Measurements from ENCODE around the gene NFATC1.

Gene NFATC1

DNA sequence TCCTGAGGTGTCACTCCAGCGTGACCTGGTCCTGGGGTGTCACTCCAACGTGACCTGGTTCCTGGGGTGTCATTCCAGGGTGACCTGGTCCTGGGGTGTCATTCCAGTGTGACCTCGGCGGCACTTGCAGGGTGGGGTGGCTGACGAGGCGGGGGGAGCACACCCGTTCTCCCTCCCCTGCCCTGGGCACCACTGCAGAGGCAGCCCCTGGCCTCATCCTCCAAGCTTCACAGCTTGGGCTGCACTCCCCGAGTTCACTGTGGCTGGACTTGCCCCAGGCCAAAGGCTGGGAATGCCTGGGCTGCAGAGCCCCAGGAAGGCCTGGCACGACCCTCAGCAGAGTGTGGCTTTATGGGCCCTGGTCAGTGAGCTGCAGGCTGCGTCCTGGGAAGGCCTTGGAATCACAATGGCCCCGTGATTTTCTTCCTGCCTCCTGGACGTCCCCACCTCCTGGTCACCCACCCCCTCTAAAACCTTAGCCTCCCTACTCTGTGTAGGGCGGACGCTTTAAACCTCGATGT lies 88.3 kb downstream of the NFATC1 start:
- TF ChIP-seq CTCF (IDR thresholded peaks at IDR 0.05; ENCODE audit: low read depth, low read length, missing control alignments): no peak
- DNase-seq (ENCODE audit: extremely low read depth, low read depth): no peak
- no peak overlapping the region for H3K4me3 ChIP-seq (replicated peaks; ENCODE audit: low read depth, low read length)

DNA sequence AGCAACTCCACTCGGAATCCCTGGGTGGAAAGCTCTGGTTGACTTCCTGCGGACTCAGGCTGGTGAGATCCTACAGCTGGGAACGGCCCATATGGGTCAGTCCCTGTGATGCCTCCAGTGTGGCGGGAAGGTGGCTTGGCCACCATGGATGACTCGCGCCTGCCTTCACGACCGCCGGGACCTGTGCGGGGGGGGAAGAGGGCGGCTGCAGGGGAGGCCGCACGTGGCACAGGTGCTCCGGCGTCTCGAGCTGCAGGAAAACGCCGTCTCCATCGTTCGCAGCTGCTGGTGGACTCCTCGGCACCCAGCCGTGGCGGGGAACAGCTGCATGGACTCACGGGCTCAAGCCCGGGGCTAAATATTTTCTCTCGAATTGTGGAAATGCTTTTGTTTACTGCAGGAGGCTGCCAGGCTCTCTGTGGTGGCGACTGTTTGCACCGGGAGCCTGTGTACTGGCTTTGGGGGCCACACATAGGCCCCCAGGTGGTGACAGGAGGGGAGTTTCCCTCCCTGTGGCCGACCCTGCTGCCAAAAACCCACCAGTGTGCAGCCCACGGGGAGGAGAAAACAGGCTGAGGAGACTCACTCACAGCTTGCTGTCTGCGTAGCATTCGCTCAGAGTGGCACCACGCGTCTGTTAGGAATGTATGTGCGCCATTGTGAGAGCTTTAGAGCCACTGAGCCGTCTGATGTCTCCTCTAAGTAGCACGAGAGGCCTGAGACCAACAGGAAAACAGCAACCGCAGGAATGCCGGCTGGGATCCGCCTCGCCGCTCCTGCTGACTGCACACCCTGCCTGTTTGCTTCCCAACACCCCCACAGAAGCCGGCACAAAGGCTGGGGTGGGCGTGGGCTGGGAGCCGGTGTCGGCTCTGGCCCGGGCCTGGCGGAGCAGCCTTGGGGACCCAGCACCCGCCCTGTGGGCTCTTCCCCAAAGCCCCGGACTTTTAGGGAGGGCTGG lies 89.2 kb downstream of the NFATC1 start:
- no peak for TF ChIP-seq CTCF (IDR thresholded peaks at IDR 0.05; ENCODE audit: low read depth, low read length, missing control alignments)
- H3K4me3 ChIP-seq (replicated peaks; ENCODE audit: low read depth, low read length): peak overlapping the region; percentile 31
- DNase-seq (ENCODE audit: extremely low read depth, low read depth): peak; percentile 88

- H3K4me3 ChIP-seq (replicated peaks; ENCODE audit: low read depth, low read length): peak overlapping the region; percentile 31
- no peak for TF ChIP-seq CTCF (IDR thresholded peaks at IDR 0.05; ENCODE audit: low read depth, low read length, missing control alignments)
- DNase-seq (ENCODE audit: extremely low read depth, low read depth): peak; percentile 82
Observed at GRCh38 chr18:79485788-79486355, 90.1 kb downstream of the NFATC1 start.

GRCh38 chr18:79486356-79487182 lies 90.8 kb downstream of the NFATC1 start:
- no peak overlapping the region for H3K4me3 ChIP-seq (replicated peaks; ENCODE audit: low read depth, low read length)
- TF ChIP-seq CTCF (IDR thresholded peaks at IDR 0.05; ENCODE audit: low read depth, low read length, missing control alignments): no peak
- DNase-seq (ENCODE audit: extremely low read depth, low read depth): no peak

- DNase-seq (ENCODE audit: extremely low read depth, low read depth): no peak
- TF ChIP-seq CTCF (IDR thresholded peaks at IDR 0.05; ENCODE audit: low read depth, low read length, missing control alignments): no peak
- no peak overlapping the region for H3K4me3 ChIP-seq (replicated peaks; ENCODE audit: low read depth, low read length)
Observed at GRCh38 chr18:79487183-79487800, 91.6 kb downstream of the NFATC1 start.

- no peak overlapping the region for H3K4me3 ChIP-seq (replicated peaks; ENCODE audit: low read depth, low read length)
- no peak for DNase-seq (ENCODE audit: extremely low read depth, low read depth)
- no peak for TF ChIP-seq CTCF (IDR thresholded peaks at IDR 0.05; ENCODE audit: low read depth, low read length, missing control alignments)
Observed at GRCh38 chr18:79487801-79488201, 92.1 kb downstream of the NFATC1 start.

Data from HFF-Myc (cell line).